HepG2 (cell line): ENCODE data around the gene FNDC3B. TPM values are rescaled to one million over a fixed set of nuclear protein-coding genes. Genes with fewer than 3 reads are reported as not detected.

Experiments
- ATAC-seq: fragments of 200-7000 bp; cut with Tn5 transposase; 3 replicates; pipeline ENCODE4 v1.9.1; 2020; ENCODE audit warnings: mild to moderate bottlenecking, moderate library complexity
- BruUV-seq: library from RNA; stranded (reverse); fragments of 400-500 nt; replicated peaks from 2 replicates; lab custom pipeline; 2021; lab: Mats Ljungman, UMichigan
- CTCF ChIA-PET: fragments of 300-600 bp; formaldehyde crosslinking; extraction: SDS; loops from one replicate; lab custom pipeline; 2021; ENCODE audit warnings: low total read pairs, inconsistent platforms, low intra/inter-chr PET ratio; lab: Yijun Ruan, JAX
- POLR2A ChIA-PET: fragments of 350-600 bp; sonication (Branson Sonifier 250); formaldehyde crosslinking; loops from one replicate; lab custom pipeline; 2020; ENCODE audit warnings: antibody characterized with exemption, inconsistent platforms; lab: Yijun Ruan, JAX
- DNase-seq: peaks from one replicate; pipeline ENCODE4 v3.0.0-alpha.2; 2015; ENCODE audit warnings: low spot score
- FAIRE-seq: peaks from 3 replicates; lab custom pipeline; 2011; peaks lifted over from hg19 to GRCh38; lab: Jason Lieb, UNC
- H2AFZ ChIP-seq: one replicate; pipeline ENCODE4 v1.6.1; 2011; ENCODE audit warnings: low read length, inconsistent platforms
- H3K27ac ChIP-seq: fragments of 300-600 bp; 3 replicates; pipeline ENCODE4 v1.8.0; 2011; ENCODE audit warnings: mixed run types, mild to moderate bottlenecking, mixed read lengths, low read length, inconsistent platforms; ENCODE audit not compliant: insufficient read depth; ENCODE audit errors: extremely low read length
- H3K27me3 ChIP-seq, 2 experiments: fragments of 200-600 bp in 1 of 2; 2 replicates in 1 of 2; 3 replicates in 1 of 2; pipeline versions ENCODE4 v1.6.0 to v1.8.0; 2011; ENCODE audit warnings: low read length in 2 of 2, mild to moderate bottlenecking in 2 of 2, moderate library complexity in 2 of 2, inconsistent platforms in 1 of 2; ENCODE audit not compliant: insufficient read depth in 2 of 2, control insufficient read depth in 1 of 2
- H3K36me3 ChIP-seq, 2 experiments: fragments of 200-600 bp in 1 of 2; replicated peaks in 1 of 2; 2 replicates in 1 of 2; 3 replicates in 1 of 2; pipeline versions ENCODE4 v1.5.1 to v1.8.0; 2011; ENCODE audit warnings: low read length in 2 of 2, inconsistent platforms in 1 of 2; ENCODE audit not compliant: insufficient read depth in 2 of 2, control insufficient read depth in 1 of 2
- H3K4me1 ChIP-seq: 2 replicates; pipeline ENCODE4 v1.5.1; 2012; ENCODE audit warnings: low read length, inconsistent platforms; ENCODE audit not compliant: insufficient read depth
- H3K4me2 ChIP-seq: 2 replicates; pipeline ENCODE4 v1.6.0; 2011; ENCODE audit warnings: low read depth, low read length, inconsistent platforms
- H3K4me3 ChIP-seq, 3 experiments: fragments of 200-600 bp in 1 of 3; sonication (generic), shearing (Covaris generic) in 1 of 3; replicated peaks in 1 of 3; 2 replicates each; pipeline ENCODE4 v1.5.1; 2011 to 2016; ENCODE audit warnings: low read length in 3 of 3, inconsistent platforms in 2 of 3, low read depth in 2 of 3, mild to moderate bottlenecking in 2 of 3, control low read depth in 1 of 3, mixed read lengths in 1 of 3; ENCODE audit not compliant: insufficient read depth in 1 of 3
- H3K79me2 ChIP-seq: one replicate; pipeline ENCODE4 v1.6.1; 2011; ENCODE audit warnings: low read length, inconsistent platforms; ENCODE audit not compliant: insufficient read depth
- H3K9ac ChIP-seq: 2 replicates; pipeline ENCODE4 v1.6.0; 2011; ENCODE audit warnings: mild to moderate bottlenecking, low read depth, low read length, inconsistent platforms; ENCODE audit not compliant: insufficient read depth
- H3K9me3 ChIP-seq: 2 replicates; pipeline ENCODE4 v1.5.1; 2012; ENCODE audit warnings: mild to moderate bottlenecking, low read length
- H4K20me1 ChIP-seq: 2 replicates; pipeline ENCODE4 v1.6.0; 2011; ENCODE audit warnings: inconsistent platforms, mild to moderate bottlenecking, low read length, moderate library complexity; ENCODE audit not compliant: insufficient read depth
- CBFB ChIP-seq: sonication (generic); formaldehyde crosslinking; IDR thresholded peaks from 2 replicates; pipeline ENCODE4 v1.4.0; 2020; ENCODE audit warnings: missing genetic modification reagents
- CBX5 ChIP-seq: sonication (generic); formaldehyde crosslinking; IDR thresholded peaks from 2 replicates; pipeline ENCODE4 v1.4.0; 2020; ENCODE audit warnings: missing genetic modification reagents, borderline replicate concordance
- CEBPB ChIP-seq: IDR thresholded peaks from 2 replicates; pipeline ENCODE4 v1.6.1; 2011; ENCODE audit warnings: low read depth, low read length, improper control_type of control experiment, borderline replicate concordance
- CEBPG ChIP-seq: IDR thresholded peaks from 2 replicates; pipeline ENCODE4 v1.6.1; 2016
- HHEX ChIP-seq: IDR thresholded peaks from 2 replicates; pipeline ENCODE4 v1.6.1; 2016; ENCODE audit warnings: control low read depth
- MIXL1 ChIP-seq: IDR thresholded peaks from 2 replicates; pipeline ENCODE4 v1.6.1; 2016
- NFE2L2 ChIP-seq: fragments of 150-350 bp; IDR thresholded peaks from 2 replicates; pipeline ENCODE4 v1.6.1; 2014; ENCODE audit warnings: low read length
- NR2F6 ChIP-seq, 2 experiments: IDR thresholded peaks; 2 replicates each; pipeline ENCODE4 v1.6.1; 2016; ENCODE audit warnings: antibody characterized with exemption in 1 of 2, mild to moderate bottlenecking in 1 of 2
- PAF1 ChIP-seq: IDR thresholded peaks from 2 replicates; pipeline ENCODE4 v1.6.1; 2016; ENCODE audit warnings: missing genetic modification reagents, missing compliant biosample characterization
- POLR2AphosphoS2 ChIP-seq: IDR thresholded peaks from 2 replicates; pipeline ENCODE4 v1.6.1; 2011; ENCODE audit warnings: low read depth, low read length, improper control_type of control experiment
- RARA ChIP-seq: IDR thresholded peaks from 2 replicates; pipeline ENCODE4 v1.6.1; 2016; ENCODE audit warnings: missing genetic modification reagents, missing compliant biosample characterization
- SAP130 ChIP-seq: IDR thresholded peaks from 2 replicates; pipeline ENCODE4 v1.6.1; 2016; ENCODE audit warnings: low read depth
- SOX13 ChIP-seq, 3 experiments: fragments of 450-650 bp in 1 of 3; sonication (generic) in 1 of 3; formaldehyde crosslinking in 1 of 3; IDR thresholded peaks in 2 of 3; conservative IDR thresholded peaks in 1 of 3; 2 replicates each; pipeline versions ENCODE4 v1.5.0 to v1.6.1; 2016 to 2020; ENCODE audit warnings: antibody characterized with exemption in 1 of 3, mild to moderate bottlenecking in 1 of 3, missing compliant biosample characterization in 1 of 3, missing genetic modification reagents in 1 of 3, moderate library complexity in 1 of 3
- TARDBP ChIP-seq: sonication (generic); formaldehyde crosslinking; IDR thresholded peaks from 2 replicates; pipeline ENCODE4 v1.8.0; 2022; ENCODE audit warnings: mild to moderate bottlenecking, missing genetic modification reagents
- TEAD3 ChIP-seq: optimal IDR thresholded peaks from 2 replicates; pipeline ENCODE3; 2016; ENCODE audit warnings: borderline replicate concordance
- U2AF2 ChIP-seq: fragments of 200-400 bp; formaldehyde crosslinking; IDR thresholded peaks from 2 replicates; pipeline ENCODE4 v1.6.1; 2017; ENCODE audit warnings: low read depth, mild to moderate bottlenecking, low read length
- ZEB1 ChIP-seq: IDR thresholded peaks from 2 replicates; pipeline ENCODE4 v1.6.1; 2012; ENCODE audit warnings: mild to moderate bottlenecking, low read depth, inconsistent platforms; ENCODE audit not compliant: insufficient replicate concordance
- WGBS: methylation state at CpG from one replicate; pipeline ENCODE4 v1.1.6; 2017; ENCODE audit warnings: low lambda C conversion rate; 5-methylcytosine and 5-hydroxymethylcytosine counted together
- in situ Hi-C: cut with HindIII; loops from 2 replicates; pipeline ENCODE4 v1.10.0; 2017; ENCODE audit warnings: low pct_unique_long_range_greater_than_20kb; ENCODE audit not compliant: extremely low pct_ligation_motif_present
- intact Hi-C: fragments of 100-400 bp; cut with micrococcal nuclease; formaldehyde crosslinking; loops from one replicate; pipeline ENCODE4 v1.10.0; 2022; ENCODE audit not compliant: unreplicated experiment
- polyA plus RNA-seq, 8 experiments: library from polyadenylated mRNA; depleted of rRNA in 3 of 8; stranded (reverse) in 7 of 8; unstranded in 1 of 8; fragments of >200 nt; fragmentation: Illumina TruSeq in 4 of 8; extraction: Trizol in 4 of 8; gene quantifications; 2 replicates each; pipeline versions ENCODE4 v1.2.1 to v1.2.3, GENCODE V29; 2011 to 2016; ENCODE audit warnings: low read depth in 4 of 8, missing spikeins in 1 of 8, mixed read lengths in 1 of 8; ENCODE audit not compliant: insufficient read depth in 1 of 8
- total RNA-seq, 5 experiments: library from RNA; depleted of rRNA; stranded (reverse); fragments of >200 nt; fragmentation: Illumina TruSeq; extraction: Trizol; gene quantifications; 2 replicates each; pipeline ENCODE4 v1.2.3, GENCODE V29; 2016; ENCODE audit warnings: low read depth in 1 of 5
- TF ChIP-seq, protein P1 (sequence below): IDR thresholded peaks from 2 replicates; pipeline ENCODE4 v1.4.0; 2020; ENCODE audit warnings: mild to moderate bottlenecking, missing genetic modification reagents
- TF ChIP-seq, protein P2 (sequence below): sonication (generic); formaldehyde crosslinking; IDR thresholded peaks from 2 replicates; pipeline ENCODE4 v1.4.0; 2020; ENCODE audit warnings: missing genetic modification reagents
- TF ChIP-seq, protein P3 (sequence below): sonication (generic); formaldehyde crosslinking; conservative IDR thresholded peaks from 2 replicates; pipeline ENCODE4 v1.4.0; 2020; ENCODE audit warnings: missing genetic modification reagents

FNDC3B gene
- total and polyA plus RNA-seq, 2 of the 13 experiments (the other 11 are each of a cell fraction or from before 2014, with no cell fraction given): 74.8 to 103 TPM

DNA sequence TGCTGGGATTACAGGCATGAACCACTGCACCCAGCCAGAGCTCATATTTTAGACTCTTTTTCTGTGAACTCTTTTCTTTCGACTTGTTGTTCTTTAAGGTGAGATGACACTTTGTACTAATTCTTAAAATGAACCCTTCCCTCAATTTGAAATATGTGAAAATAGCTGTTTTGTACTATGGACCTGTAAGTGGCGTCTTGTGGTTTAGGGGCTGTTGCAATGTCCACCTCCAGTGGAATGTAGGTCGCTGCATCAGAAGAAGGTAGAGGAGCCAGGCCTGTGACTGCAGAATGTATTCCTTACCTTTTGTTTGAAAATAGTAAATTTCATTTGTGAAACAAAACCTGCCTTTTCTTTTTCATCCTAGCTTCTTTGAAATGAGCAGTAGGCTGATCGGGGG, 38.9 kb downstream of the FNDC3B start:
- Histone ChIP-seq H3K4me1 (peaks cover 100% of the 10 kb centered on the region), H3K36me3 (peaks cover 9 to 24% of the 10 kb centered on the region in 2 experiments), H2AFZ (no peak overlapping the region), H3K4me2 (peak overlapping the region; percentile 46), H3K9me3 (no peaks in the 10 kb centered on the region), H4K20me1 (peaks cover 99% of the 10 kb centered on the region), H3K79me2 (peaks cover 100% of the 10 kb centered on the region), H3K27ac (peak overlapping the region; percentile 66), H3K27me3 (no peaks in the 10 kb centered on the region), H3K9ac (no peak overlapping the region), H3K4me3 (no peak overlapping the region)
- DNase-seq (peak; percentile 40), ATAC-seq (no peak), FAIRE-seq (no peak)
- ChIA-PET CTCF (no interaction called here), POLR2A (no interaction called here)
- in situ Hi-C loops: no loop called here
- 31% methylated on average over 4 of the region's 4 CpGs for WGBS
- BruUV-seq: no TSS peak
- intact Hi-C loops: no loop called here
- TF ChIP-seq NR2F6 (IDR thresholded peaks at IDR 0.05): peak; percentile 34; the same call in 1 of the 2 replicates
- no peak for TF ChIP-seq NR2F6 (CRISPR knock-in tag; IDR thresholded peaks at IDR 0.05)
- TF ChIP-seq, protein P1, sequence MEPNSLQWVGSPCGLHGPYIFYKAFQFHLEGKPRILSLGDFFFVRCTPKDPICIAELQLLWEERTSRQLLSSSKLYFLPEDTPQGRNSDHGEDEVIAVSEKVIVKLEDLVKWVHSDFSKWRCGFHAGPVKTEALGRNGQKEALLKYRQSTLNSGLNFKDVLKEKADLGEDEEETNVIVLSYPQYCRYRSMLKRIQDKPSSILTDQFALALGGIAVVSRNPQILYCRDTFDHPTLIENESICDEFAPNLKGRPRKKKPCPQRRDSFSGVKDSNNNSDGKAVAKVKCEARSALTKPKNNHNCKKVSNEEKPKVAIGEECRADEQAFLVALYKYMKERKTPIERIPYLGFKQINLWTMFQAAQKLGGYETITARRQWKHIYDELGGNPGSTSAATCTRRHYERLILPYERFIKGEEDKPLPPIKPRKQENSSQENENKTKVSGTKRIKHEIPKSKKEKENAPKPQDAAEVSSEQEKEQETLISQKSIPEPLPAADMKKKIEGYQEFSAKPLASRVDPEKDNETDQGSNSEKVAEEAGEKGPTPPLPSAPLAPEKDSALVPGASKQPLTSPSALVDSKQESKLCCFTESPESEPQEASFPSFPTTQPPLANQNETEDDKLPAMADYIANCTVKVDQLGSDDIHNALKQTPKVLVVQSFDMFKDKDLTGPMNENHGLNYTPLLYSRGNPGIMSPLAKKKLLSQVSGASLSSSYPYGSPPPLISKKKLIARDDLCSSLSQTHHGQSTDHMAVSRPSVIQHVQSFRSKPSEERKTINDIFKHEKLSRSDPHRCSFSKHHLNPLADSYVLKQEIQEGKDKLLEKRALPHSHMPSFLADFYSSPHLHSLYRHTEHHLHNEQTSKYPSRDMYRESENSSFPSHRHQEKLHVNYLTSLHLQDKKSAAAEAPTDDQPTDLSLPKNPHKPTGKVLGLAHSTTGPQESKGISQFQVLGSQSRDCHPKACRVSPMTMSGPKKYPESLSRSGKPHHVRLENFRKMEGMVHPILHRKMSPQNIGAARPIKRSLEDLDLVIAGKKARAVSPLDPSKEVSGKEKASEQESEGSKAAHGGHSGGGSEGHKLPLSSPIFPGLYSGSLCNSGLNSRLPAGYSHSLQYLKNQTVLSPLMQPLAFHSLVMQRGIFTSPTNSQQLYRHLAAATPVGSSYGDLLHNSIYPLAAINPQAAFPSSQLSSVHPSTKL (CRISPR knock-in tag): 0 out of 2 replicates have a peak, but pooled peaks have one; percentile 37
- TF ChIP-seq MIXL1 (CRISPR knock-in tag): no peak
- TF ChIP-seq PAF1 (CRISPR knock-in tag): peak; percentile 44; the same call in 1 of the 2 replicates
- TF ChIP-seq SOX13 (IDR thresholded peaks at IDR 0.05): no peak
- 0 out of 4 replicates have a peak, but pooled peaks of 1 of the 2 experiments have one; percentile 14 for TF ChIP-seq SOX13 (CRISPR knock-in tag; conservative IDR thresholded peaks at IDR 0.05 in 1 of 2, IDR thresholded peaks at IDR 0.05 in 1 of 2)
- TF ChIP-seq, protein P2, sequence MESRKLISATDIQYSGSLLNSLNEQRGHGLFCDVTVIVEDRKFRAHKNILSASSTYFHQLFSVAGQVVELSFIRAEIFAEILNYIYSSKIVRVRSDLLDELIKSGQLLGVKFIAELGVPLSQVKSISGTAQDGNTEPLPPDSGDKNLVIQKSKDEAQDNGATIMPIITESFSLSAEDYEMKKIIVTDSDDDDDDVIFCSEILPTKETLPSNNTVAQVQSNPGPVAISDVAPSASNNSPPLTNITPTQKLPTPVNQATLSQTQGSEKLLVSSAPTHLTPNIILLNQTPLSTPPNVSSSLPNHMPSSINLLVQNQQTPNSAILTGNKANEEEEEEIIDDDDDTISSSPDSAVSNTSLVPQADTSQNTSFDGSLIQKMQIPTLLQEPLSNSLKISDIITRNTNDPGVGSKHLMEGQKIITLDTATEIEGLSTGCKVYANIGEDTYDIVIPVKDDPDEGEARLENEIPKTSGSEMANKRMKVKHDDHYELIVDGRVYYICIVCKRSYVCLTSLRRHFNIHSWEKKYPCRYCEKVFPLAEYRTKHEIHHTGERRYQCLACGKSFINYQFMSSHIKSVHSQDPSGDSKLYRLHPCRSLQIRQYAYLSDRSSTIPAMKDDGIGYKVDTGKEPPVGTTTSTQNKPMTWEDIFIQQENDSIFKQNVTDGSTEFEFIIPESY (CRISPR knock-in tag): 0 out of 2 replicates have a peak, but pooled peaks have one; percentile 2
- peak; percentile 42; the same call in 1 of the 2 replicates for TF ChIP-seq CEBPG (CRISPR knock-in tag)
- TF ChIP-seq ZEB1: peak; percentile 12
- peak; percentile 22; the same call in 1 of the 2 replicates for TF ChIP-seq CEBPB
- TF ChIP-seq NFE2L2: no peak
- TF ChIP-seq CBFB: 0 out of 2 replicates have a peak, but pooled peaks have one; percentile 49
- TF ChIP-seq CBX5 (CRISPR knock-in tag): no peak
- peak; percentile 12; the same call in 1 of the 2 replicates for TF ChIP-seq RARA (CRISPR knock-in tag)
- peak; percentile 42 for TF ChIP-seq TEAD3 (CRISPR knock-in tag)
- 0 out of 2 replicates have a peak, but pooled peaks have one; percentile 31 for TF ChIP-seq TARDBP (CRISPR knock-in tag)
- peak; percentile 18; the same call in 1 of the 2 replicates for TF ChIP-seq POLR2AphosphoS2
- no peak for TF ChIP-seq HHEX (CRISPR knock-in tag)
- TF ChIP-seq SAP130 (CRISPR knock-in tag): peak; percentile 33; the same call in 1 of the 2 replicates
- TF ChIP-seq U2AF2: no peak
- TF ChIP-seq, protein P3, sequence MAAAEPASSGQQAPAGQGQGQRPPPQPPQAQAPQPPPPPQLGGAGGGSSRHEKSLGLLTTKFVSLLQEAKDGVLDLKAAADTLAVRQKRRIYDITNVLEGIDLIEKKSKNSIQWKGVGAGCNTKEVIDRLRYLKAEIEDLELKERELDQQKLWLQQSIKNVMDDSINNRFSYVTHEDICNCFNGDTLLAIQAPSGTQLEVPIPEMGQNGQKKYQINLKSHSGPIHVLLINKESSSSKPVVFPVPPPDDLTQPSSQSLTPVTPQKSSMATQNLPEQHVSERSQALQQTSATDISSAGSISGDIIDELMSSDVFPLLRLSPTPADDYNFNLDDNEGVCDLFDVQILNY (CRISPR knock-in tag): no peak
